A172 (cell line): Measurements from ENCODE around the gene LMF1. TPM values are rescaled to one million over a fixed set of nuclear protein-coding genes. Genes with fewer than 3 reads are reported as not detected.

ENCODE experiments used
- DNase-seq: peaks from one replicate; pipeline ENCODE4 v3.0.0-alpha.2; 2015; ENCODE audit warnings: low spot score
- total RNA-seq: library from RNA; depleted of rRNA; stranded (reverse); fragments of >200 nt; shearing (Covaris generic); gene quantifications from 2 replicates; pipeline ENCODE4 v1.2.3, GENCODE V29; 2014

The LMF1 gene
- total RNA-seq, 1 experiment from 2014 or later, result 14.1 TPM

DNA sequence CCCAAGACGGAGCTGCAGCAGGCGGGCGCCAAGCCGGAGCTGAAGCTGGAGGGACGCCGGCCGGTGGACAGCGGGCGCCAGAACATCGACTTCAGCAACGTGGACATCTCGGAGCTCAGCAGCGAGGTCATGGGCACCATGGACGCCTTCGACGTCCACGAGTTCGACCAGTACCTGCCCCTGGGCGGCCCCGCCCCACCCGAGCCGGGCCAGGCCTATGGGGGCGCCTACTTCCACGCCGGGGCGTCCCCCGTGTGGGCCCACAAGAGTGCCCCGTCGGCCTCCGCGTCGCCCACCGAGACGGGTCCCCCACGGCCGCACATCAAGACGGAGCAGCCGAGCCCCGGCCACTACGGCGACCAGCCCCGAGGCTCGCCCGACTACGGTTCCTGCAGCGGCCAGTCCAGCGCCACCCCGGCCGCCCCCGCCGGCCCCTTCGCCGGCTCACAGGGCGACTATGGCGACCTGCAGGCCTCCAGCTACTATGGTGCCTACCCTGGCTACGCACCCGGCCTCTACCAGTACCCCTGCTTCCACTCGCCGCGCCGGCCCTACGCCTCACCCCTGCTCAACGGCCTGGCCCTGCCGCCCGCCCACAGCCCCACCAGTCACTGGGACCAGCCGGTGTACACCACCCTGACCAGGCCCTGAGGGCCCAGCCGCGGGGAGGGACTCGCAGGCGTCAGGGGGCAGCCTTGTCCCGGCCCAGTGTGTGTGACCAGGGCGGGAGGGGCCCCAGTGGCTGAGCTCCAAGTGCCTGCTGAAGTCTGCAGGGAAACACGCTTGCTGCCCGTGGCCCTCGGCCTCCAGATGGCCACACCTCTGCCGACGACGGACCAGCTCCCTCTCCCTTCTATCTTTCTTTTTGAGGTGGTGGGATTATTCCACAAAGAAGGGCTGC lies 14.2 kb upstream of the LMF1 start:
- no peak for DNase-seq

DNA sequence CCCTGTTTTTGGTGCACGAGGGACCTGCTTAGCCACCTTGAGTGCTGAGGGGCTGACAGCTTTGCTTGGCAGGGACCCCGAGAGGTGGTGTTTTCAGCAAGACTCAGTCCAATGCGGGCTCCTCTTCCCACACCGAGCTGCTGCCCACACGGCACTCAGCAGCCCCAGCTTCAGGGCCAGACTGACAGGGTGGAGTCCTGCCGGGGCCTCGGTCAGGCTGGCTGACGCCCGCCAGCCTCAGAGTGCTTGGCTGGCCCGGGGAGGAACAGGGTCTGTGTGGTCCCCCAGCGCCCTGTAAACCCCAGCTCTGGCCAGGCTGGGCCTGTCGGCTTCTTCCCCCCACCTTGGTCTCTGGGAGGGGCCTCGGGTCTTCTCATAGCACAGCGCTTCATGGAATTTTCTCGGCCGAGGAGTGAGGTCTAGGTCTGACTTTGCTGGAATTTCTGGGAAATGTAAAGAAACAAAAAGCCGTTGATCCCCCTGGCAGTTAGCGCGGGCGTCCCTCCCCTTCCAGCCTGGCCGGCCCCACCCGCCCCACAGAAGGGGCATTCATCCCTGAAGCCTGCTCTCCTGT lies 13.4 kb upstream of the LMF1 start:
- no peak for DNase-seq

DNA sequence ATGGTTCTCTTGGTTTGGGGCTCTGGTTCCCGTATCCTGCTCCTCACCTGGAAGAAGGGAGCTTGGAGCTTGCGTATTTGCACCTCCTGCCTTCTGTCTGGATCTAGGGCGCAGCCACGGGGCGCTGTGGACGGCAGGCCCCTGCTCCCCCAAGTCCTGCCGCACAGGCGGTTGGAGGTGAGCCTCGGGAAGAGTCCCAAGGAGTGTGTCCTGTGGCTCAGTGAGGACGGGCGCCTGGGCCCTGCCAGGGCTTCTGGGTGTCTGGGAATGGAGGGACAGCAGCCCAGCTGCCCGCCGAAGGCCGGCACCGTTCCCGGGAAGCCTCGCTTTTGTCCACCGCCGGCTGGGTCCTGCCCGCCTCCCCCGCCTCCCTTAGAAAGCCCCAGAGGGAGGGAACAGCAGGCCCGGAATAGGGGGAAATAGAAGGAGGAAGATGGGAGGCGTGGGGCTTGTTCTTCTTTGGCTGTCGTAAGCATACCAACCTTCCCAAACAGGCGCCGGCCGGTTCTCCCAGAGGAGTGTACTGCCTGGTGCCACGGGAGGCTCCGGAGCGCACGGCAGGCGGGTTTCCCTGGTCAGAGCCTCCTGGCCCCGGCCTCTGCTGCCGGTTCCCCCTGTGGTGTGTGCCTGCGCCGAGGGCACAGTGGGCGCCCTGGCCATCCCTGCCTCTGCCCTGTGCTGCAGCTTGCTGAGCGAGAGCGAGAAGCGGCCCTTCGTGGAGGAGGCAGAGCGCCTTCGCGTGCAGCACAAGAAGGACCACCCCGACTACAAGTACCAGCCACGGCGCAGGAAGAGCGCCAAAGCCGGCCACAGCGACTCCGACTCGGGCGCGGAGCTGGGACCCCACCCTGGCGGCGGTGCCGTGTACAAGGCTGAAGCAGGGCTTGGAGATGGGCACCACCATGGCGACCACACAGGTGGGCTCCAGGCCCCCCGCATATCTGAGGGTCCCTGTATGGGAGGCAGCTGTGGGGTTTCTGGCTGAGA lies 12.6 kb upstream of the LMF1 start:
- no peak for DNase-seq

DNA sequence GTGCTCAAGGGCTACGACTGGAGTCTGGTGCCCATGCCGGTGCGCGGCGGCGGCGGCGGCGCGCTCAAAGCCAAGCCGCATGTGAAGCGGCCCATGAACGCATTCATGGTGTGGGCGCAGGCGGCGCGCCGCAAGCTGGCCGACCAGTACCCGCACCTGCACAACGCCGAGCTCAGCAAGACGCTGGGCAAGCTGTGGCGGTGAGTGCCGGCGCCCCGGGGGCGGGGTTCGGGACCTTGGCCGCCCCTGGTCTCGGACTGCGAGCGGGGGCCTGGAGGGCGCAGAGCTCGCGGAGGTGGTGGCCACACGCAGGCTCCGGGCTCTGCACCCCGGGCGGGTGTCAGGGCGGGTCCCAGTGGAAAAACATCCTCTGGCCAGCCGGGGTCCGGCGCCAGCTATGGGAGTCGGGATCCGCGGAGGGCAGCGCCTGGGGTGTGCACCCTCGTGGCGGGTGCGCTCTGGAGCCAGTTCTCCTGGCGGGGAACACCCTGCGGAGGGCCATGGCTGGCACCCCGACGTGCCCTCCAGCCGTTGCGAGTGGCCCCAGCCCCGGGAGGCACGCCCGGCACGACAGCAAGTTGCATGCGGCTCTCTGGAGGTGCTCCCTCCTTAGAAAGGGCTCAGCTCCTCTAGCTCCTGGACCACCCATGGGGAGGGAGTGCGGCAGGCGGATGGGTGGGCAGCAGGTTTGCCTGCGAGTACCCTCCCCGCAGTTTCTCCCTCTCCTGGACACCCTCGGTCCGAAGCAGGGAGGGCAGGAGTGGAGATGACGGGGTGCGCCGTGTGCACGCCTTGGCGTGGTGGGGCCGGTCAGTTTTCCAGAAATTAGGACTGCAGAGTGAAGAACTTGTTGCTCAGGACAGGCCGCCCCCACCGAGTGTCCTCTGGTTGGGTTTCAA lies 11.6 kb upstream of the LMF1 start:
- DNase-seq, result no peak

DNA sequence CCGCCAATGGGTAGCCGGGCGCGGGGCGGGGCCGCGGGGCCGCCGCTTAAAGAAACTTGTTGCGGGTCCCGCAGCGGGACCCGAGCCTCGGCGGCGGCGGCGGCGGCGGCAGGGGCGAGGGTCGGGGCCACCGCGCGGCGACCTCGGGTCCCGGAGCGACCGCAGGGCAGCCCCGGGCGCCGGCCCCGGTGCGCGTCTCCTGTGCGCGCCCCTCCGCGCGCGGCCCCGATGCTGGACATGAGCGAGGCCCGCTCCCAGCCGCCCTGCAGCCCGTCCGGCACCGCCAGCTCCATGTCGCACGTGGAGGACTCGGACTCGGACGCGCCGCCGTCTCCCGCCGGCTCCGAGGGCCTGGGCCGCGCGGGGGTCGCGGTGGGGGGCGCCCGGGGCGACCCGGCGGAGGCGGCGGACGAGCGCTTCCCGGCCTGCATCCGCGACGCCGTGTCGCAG lies 10.9 kb upstream of the LMF1 start, which contains the start of gene SOX8:
TSS of gene SOX8 (plus strand) at position 76 of the 450 bp plus-strand sequence. CDS start at position 229, 153 bp downstream.
- DNase-seq, result no peak

DNA sequence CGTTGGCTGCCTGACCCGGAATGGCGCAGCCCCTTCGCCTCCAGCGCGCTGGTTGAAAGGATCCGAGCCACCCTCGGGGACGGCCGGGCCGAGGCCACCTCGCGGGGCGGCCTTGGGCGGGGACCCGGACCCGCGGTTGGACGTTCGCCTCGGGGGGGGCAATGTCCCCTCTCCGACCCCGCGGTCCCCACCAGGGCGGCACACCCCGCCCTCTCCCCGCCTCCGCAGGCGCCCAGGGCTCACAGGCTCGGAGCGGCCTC lies 9.7 kb upstream of the LMF1 start:
- no peak for DNase-seq

DNA sequence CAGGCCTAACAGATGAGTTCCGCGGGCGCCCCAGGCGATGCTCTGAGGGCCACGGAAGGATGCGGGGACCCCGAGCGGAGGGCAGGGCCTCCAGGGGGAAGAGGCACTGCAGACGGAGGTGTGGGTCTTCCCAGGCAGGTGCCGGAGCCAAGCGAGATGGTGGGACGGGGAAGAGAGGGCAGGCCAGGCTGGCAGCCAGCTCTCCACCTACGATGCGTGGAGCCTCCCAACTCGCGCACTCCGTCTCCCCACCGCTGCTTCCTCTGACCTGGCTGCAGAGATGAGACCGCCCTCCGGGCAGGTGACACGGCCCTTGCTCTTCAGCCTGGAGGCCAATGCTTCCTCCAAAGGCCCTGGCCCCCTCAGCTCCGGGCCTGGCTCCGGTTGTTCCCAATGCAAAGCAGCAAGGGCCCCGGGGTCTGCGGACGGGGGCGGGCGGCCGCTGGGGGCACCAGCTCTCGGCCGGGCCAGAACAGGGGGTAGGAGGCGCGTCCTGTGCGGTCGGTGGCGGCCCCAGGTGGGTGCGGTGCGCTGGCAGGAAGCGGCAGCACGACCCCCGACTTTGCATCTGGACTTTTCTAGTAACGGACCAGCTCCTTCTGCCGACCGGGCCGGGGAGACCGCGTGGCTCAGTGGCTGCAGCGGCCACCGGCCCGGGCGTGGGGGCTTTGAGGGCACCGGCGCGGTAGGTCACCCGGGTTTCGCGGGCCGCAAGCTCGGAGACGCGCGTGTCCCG lies 9.2 kb upstream of the LMF1 start:
- no peak for DNase-seq

DNA sequence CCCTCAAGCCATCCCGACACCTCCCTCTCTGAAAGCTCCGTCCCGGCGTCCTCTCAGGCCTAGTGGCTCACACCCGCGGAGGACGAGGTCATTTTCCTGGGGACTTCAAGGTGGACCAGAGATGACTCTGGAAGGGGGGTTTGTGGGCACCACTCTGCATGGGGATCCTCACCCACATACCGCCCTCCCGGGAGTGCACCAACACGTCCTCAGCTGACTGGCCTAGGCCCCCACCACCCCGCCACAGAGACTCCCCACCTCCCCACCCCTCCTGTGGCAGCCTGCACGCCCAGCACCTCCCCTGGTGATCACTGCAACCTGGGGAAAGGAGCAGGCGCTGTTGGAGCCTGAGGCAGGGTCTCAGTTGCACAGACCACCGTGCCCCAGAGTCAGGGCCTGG lies 8.4 kb upstream of the LMF1 start:
- DNase-seq, result no peak

DNA sequence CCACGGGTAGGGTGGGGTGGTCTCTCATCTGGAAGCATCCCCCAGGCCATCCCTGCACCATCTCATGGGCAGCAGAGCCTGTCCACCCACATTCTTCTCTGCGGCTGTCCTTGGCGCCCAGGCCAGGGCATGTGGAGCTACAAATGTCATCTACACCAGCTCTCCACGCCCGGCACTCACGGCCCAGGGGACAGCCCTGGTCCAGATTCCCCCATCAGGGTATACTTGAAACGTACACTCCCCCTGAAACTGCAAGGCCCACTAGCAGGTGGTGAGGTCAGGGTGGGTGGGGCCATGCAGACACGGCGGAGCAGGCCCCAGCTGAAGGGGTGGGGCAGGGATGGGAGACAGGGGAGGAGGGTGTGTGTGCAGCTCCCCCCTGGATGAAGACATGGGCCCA lies 7.6 kb upstream of the LMF1 start:
- DNase-seq, result no peak

DNA sequence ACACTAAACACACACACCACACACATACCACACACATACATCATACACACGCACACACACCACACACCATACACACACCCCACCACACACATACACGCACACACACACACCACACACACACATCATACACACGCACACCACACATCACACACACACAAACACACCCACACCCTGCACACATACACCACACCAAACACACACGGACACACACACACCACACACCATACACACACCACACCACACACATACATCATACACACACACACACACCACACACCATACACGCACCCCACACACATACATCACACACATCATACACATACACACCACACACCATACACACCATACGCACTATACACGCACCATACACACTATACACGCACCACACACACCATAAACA lies 7.1 kb upstream of the LMF1 start:
- DNase-seq, result no peak

DNA sequence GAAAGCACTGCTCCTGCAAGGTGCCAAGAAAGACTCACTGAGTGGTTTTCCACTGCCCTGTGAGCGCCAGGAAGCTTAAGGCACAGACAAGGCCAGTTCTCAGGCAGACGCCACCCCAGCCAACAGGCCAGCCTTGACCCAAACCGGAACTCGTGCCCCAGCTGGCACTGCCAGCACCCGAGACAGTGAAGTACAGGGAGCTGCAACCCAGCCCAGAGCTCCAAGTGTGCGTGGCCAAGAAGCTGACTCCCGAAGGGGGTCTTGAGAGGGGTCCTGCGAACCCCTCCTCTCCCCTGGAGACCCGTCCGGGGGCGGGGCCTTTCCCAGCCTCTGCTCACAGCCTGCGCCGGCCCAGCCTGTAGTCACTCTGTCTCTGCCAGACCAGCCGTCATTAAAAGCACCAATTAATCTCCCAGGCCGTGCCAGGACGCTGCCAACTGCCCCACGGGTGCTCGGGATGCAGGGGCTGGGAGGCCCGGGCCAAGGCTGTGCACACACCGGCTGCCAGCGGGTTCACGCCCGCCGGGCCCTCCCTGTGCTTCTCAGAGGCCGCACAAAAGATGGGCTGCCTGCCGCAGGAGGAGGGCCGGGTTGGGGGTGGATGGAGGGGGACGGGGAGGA lies 6.4 kb upstream of the LMF1 start:
- no peak for DNase-seq

DNA sequence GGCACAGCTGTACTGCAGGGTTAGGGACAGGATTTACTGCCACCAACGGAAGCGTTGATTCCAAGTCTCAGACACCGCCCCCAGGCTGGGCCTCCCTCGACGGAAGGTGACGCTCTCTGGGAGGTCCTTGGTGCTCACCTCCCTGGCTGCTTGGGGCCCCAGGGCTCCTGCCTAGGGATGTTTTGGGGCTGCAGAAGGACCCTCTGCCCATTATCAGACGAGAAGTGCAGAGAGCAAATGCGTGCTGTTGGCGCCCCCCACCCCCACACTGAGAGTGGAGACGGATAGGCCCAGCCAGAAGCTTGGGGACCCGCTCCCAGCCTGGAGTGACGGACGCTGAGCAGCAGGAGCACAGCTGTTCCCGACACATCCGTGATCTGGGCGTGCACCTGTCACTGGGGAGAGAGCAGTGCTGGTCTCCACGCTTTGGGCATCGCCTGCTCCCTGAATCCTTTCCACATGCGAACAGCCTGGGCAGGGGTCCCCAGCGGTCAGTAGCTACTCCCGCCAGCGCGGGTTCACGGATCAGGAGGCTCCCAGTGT lies 5.7 kb upstream of the LMF1 start:
- no peak for DNase-seq

DNA sequence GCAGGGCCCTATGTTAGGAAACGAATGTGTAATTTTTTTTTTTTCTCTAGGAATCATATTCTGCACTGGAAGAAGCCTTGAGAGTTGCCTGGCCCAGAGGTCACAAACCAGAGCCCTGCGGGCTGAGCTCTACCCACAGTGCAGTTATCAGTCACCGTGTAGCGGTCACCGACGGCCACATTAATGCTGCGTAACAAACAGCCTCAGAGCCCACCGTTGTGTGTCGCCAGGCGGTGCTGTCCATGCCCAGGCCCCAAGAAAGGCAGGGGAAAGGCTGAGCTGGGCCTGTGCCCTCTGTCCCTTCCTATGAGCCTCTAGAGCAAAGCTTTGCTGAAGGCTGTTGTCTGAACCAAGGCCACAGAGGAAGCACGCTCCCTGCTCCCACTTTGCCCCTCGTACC lies 4.5 kb upstream of the LMF1 start:
- DNase-seq, result no peak

DNA sequence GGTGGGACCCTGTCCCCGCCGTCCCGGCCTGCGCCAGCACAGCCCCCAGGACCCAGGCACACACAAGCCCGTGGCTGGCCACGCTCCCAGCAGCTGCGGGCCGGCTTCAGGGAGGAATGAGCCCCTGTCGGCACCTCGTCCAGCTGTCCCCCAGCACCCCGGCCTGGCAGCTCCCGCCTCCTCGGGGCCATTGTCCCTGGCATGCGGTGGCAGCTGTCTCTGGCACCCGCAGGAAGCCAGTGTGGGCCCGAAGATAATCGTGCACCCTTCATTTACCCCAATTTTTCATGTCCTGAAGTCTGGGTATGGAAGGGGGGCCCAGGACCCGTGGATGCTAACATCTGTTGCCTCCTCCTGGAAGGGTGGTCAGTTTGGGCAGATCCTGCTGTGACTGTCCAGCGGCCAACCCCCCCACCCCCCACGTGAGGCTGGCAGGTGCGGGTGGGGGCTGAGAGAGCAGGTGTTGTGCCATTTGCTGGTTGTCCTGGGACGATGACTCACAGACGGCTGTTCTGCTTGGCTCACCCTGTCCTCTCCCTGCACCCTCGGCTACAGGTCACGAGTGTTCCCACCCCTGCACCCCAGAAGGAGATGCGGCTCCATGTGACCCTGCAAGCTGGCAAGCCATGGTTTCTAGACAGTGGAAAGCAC lies 4.0 kb upstream of the LMF1 start:
- DNase-seq, result peak; percentile 66

DNA sequence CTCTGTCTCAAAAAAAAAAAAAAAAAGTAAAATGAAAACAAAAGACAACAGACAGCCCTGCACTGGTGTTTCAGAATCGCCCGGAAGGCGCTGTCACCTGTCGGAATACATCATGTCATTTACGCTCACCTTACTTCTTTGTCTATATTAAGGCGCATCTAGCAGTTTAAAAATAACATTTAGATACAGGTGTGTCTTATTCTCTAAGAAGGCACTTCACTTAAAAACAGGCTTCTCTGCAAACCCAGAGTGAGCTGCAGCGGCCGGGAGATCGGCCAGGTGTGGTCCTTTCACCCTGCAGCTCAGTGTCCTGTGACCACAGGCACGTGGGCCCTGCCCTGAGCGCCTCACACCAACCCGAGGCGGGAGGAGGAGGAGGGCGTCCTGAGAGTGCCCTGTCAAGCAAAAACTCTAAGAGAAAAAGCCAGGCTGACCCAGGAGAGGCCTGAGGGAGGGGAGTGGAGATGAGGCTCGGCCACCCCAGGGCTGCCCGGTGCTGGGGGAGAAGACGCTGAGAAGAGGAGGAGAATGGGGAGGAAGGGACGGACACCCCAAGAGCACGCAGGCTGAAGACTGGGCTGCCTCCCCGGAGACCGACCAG lies 3.3 kb upstream of the LMF1 start:
- DNase-seq, result no peak

DNA sequence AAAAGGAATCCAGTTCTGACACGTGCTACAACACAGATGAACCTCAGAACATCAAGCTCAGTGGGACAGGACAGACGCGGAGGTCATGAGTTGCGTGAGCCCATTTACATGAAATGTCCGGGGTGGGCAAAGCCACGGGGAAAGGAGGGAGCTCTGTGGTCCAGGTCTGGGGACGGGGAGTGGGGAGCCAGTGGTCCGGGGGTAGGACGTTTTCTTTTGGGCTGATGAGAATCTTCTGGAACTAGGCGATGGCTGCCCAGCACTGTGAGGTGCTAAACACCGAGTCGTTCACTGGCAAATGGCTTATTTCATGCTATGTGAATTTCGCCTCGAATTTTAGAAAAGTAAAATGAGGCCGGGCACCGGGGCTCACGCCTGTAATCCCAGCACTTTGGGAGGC lies 2.6 kb upstream of the LMF1 start:
- DNase-seq, result no peak

DNA sequence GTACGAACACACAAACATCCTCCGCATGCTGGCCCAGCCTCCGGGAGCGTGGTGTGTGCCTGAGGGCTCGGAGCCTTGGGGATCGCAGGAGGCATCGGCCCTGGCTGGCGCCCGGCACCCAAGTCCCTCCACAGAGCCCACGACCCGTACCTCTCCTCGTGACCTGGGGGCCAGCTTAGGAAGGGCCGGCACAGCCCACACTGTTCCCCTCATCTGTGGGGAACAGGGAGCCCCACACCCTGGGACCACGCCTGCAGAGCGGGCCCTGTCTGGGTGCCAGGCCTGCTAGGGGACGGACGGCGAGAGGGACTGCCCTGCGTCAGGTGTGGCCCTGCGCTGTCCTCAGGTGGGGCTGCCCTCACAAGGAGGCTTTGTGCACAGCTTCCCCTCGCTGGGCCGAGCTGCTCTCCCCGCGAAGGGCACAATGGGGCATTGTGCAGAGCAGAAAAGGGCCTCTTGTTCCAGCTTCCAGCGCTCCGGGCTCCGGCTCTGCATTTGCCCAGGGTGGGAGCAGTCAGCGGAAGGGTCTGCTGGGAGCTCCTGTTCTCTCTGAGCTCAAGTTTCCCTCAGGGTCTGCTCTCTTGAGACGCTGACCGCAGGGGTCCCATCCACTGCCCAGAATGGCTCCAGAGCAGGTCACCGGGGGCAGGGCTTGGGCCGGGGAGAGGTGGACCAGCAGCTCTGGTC lies 1.7 kb upstream of the LMF1 start:
- DNase-seq, result no peak

DNA sequence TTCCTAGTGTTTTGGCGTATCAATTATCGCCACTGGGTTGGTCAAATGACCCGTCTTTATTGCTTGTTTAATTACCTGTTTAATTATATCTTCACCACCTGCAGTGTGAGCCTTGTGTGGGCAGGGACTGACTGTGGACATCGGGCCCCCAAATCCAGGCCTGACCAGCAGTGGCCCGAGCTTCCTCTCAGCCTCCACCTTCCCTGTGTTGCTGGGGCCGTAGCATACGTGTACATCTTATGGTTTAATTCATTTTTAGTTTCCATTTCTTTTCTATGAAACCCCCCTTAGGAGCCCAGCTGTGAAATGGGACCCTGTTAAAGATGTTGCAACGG lies 1.2 kb upstream of the LMF1 start:
- no peak for DNase-seq

DNA sequence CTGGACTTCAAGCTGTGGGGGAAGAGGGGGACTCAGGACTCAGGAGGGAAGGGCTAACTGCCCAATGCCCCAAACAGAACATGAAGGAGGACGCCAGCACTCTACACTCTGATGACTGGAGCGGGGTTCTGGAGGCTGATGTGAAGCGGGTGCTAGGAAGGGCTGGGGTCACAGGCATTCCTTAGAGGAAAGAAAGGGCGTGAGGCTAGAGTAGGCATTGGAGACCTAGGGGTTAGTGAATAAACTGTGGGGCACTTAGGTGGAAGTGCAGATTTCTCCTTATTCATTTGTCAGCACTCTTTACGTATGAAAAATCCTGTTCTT lies 760 bp upstream of the LMF1 start:
- DNase-seq, result no peak
